ENCODE results near the gene NPR2.

NPR2 gene

GRCh38 chr9:35760651-35761050 is 30.7 kb upstream of the NPR2 start:
- H3K4me3 ChIP-seq (replicated peaks; ENCODE audit: low read depth, low read length) = no peak overlapping the region
- DNase-seq (ENCODE audit: extremely low read depth, low read depth) = no peak
- TF ChIP-seq, protein P1, sequence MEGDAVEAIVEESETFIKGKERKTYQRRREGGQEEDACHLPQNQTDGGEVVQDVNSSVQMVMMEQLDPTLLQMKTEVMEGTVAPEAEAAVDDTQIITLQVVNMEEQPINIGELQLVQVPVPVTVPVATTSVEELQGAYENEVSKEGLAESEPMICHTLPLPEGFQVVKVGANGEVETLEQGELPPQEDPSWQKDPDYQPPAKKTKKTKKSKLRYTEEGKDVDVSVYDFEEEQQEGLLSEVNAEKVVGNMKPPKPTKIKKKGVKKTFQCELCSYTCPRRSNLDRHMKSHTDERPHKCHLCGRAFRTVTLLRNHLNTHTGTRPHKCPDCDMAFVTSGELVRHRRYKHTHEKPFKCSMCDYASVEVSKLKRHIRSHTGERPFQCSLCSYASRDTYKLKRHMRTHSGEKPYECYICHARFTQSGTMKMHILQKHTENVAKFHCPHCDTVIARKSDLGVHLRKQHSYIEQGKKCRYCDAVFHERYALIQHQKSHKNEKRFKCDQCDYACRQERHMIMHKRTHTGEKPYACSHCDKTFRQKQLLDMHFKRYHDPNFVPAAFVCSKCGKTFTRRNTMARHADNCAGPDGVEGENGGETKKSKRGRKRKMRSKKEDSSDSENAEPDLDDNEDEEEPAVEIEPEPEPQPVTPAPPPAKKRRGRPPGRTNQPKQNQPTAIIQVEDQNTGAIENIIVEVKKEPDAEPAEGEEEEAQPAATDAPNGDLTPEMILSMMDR (IDR thresholded peaks at IDR 0.05; ENCODE audit: low read depth, low read length, missing control alignments) = no peak

DNA sequence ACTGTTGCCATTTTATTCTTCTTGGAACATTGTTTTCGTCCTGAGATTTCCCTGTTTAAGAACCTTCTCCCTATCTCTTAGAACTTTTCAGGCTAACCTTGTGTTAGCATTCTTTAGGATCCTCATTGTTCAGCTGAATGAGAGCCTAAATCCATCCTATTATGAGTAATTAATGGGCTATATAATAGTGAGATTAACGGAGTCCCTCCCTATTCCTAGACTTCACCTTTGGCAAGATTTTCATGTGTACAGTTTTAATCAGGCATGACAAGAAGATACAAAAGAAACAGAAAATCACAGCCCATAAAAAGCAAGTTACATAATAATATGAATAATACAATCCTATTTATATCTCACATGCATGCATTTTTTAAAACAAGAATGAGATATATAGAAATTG is 28.2 kb upstream of the NPR2 start:
- TF ChIP-seq, protein P1 (IDR thresholded peaks at IDR 0.05; ENCODE audit: low read depth, low read length, missing control alignments) = no peak

DNA sequence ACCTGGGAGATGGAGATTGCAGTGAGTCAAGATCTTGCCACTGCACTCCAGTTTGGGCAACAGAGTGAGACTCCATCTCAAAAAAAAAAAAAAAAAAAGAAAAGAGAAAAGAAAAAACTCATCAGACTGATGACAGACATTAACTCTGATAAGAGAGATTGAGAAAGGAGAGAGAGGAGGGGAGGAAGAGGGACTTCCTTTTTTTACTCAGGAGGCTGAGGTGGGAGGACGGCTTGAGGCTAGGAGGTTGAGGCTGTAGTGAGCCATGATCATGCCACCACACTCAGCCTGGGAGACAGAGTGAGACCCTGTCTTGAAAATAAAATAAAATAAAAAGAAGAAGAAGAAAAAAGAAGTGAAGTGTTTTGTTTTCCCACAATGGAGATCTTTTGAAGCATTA is 27.6 kb upstream of the NPR2 start:
- H3K4me3 ChIP-seq (replicated peaks; ENCODE audit: low read depth, low read length) = no peak overlapping the region
- TF ChIP-seq, protein P1 (IDR thresholded peaks at IDR 0.05; ENCODE audit: low read depth, low read length, missing control alignments) = no peak
- DNase-seq (ENCODE audit: extremely low read depth, low read depth) = no peak

More for the DNA sequence above, 28.2 kb upstream of the NPR2 start:
- no peak for DNase-seq (ENCODE audit: extremely low read depth, low read depth)
- H3K4me3 ChIP-seq (replicated peaks; ENCODE audit: low read depth, low read length) = no peak overlapping the region

DNA sequence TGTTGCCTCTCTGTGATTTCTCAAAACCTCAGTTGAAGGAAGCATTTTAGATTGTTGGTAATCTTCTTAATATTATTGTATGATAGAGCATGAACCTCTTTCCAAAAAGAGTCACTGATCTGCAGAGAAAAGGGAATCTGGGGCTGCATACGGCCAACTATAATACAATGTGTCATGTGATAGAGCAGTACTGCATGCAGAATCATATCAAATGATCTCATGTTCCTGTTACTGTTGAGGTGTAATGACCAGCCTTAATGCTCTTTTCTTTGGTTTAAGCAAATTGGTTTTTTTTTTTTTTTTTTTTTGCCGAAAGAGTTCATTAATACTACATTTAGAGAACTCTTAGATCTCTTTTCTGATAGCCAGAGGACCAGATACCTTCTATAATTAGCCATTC is 24.4 kb upstream of the NPR2 start:
- TF ChIP-seq, protein P1 (IDR thresholded peaks at IDR 0.05; ENCODE audit: low read depth, low read length, missing control alignments) = no peak
- no peak overlapping the region for H3K4me3 ChIP-seq (replicated peaks; ENCODE audit: low read depth, low read length)
- no peak for DNase-seq (ENCODE audit: extremely low read depth, low read depth)

- H3K4me3 ChIP-seq (replicated peaks; ENCODE audit: low read depth, low read length) = no peak overlapping the region
- TF ChIP-seq, protein P1 (IDR thresholded peaks at IDR 0.05; ENCODE audit: low read depth, low read length, missing control alignments) = no peak
- DNase-seq (ENCODE audit: extremely low read depth, low read depth) = no peak
These were observed 23.9 kb upstream of the NPR2 start for GRCh38 chr9:35767458-35767857.

- DNase-seq (ENCODE audit: extremely low read depth, low read depth) = no peak
- no peak overlapping the region for H3K4me3 ChIP-seq (replicated peaks; ENCODE audit: low read depth, low read length)
- TF ChIP-seq, protein P1 (IDR thresholded peaks at IDR 0.05; ENCODE audit: low read depth, low read length, missing control alignments) = no peak
These were observed 21.6 kb upstream of the NPR2 start for GRCh38 chr9:35769763-35770162.

GRCh38 chr9:35771075-35771433 is 20.3 kb upstream of the NPR2 start:
- H3K4me3 ChIP-seq (replicated peaks; ENCODE audit: low read depth, low read length) = no peak overlapping the region
- TF ChIP-seq, protein P1 (IDR thresholded peaks at IDR 0.05; ENCODE audit: low read depth, low read length, missing control alignments) = no peak
- DNase-seq (ENCODE audit: extremely low read depth, low read depth) = no peak

Data from HFF-Myc (cell line).